Stimulated activated CD4-positive, alpha-beta T cell treated with anti-CD3 and anti-CD28 coated beads, Interleukin-2, amount 100 ng/mL, for 24 hours (primary cell): Measurements from ENCODE around the gene ALAS1.

Experiments used
- DNase-seq, 2 donors: peaks; one replicate each; pipeline ENCODE4 v3.0.0-alpha.2; 2020

Gene ALAS1

GRCh38 chr3:52256159-52256558, 58.2 kb downstream of the ALAS1 start:
- no peak for DNase-seq

GRCh38 chr3:52256622-52257021, 58.7 kb downstream of the ALAS1 start:
- DNase-seq: no peak

GRCh38 chr3:52257911-52258310, 60.0 kb downstream of the ALAS1 start:
- no peak for DNase-seq

- no peak for DNase-seq
Observed at GRCh38 chr3:52259035-52259434, 61.1 kb downstream of the ALAS1 start.

GRCh38 chr3:52259448-52259847, 61.5 kb downstream of the ALAS1 start:
- no peak for DNase-seq

GRCh38 chr3:52262447-52262846, 64.5 kb downstream of the ALAS1 start:
- no peak for DNase-seq
